Activated CD8-positive, alpha-beta memory T cell treated with anti-CD3 and anti-CD28 coated beads for 24 hours (primary cell): ENCODE results near the gene RTN4R.
"Not testable (repeated sequence)": the region's sequence is repeated elsewhere in the genome, so short reads cannot be mapped to it uniquely, and the experiment has no call there.

Source experiments
- DNase-seq: peaks from one replicate; pipeline ENCODE4 v3.0.0-alpha.2; 2020

The RTN4R gene

GRCh38 chr22:20268279-20269012 lies at the start of gene RTN4R:
RTN4R (minus strand) TSS chr22:20268318; CDS start chr22:20268092, 226 bp downstream.
- peak; percentile 83 for DNase-seq

- peak; percentile 58 for DNase-seq
These were observed 49.4 kb upstream of the RTN4R start for GRCh38 chr22:20317402-20318042.

GRCh38 chr22:20316844-20317401 lies 48.8 kb upstream of the RTN4R start:
- peak; percentile 44 for DNase-seq

- DNase-seq: peak; percentile 49
These were observed 48.2 kb upstream of the RTN4R start for GRCh38 chr22:20316217-20316843.

- peak; percentile 51 for DNase-seq
These were observed 47.5 kb upstream of the RTN4R start for GRCh38 chr22:20315337-20316216.

GRCh38 chr22:20314741-20315336 lies 46.7 kb upstream of the RTN4R start:
- DNase-seq: peak; percentile 46

GRCh38 chr22:20314206-20314605 lies 46.1 kb upstream of the RTN4R start:
- DNase-seq: peak; percentile 44

- DNase-seq: peak; percentile 51
These were observed 45.4 kb upstream of the RTN4R start for GRCh38 chr22:20313306-20314077.

GRCh38 chr22:20312396-20313191 lies 44.5 kb upstream of the RTN4R start:
- DNase-seq: peak; percentile 41

GRCh38 chr22:20311249-20312062 lies 43.3 kb upstream of the RTN4R start:
- DNase-seq: peak; percentile 48

- not testable (repeated sequence) for DNase-seq
These were observed 42.7 kb upstream of the RTN4R start for GRCh38 chr22:20310773-20311172.

- DNase-seq: not testable (repeated sequence)
These were observed 42.1 kb upstream of the RTN4R start for GRCh38 chr22:20310180-20310579.

- not testable (repeated sequence) for DNase-seq
These were observed 40.9 kb upstream of the RTN4R start for GRCh38 chr22:20308806-20309650.

- DNase-seq: not testable (repeated sequence)
These were observed 39.6 kb upstream of the RTN4R start for GRCh38 chr22:20307448-20308447.

- not testable (repeated sequence) for DNase-seq
These were observed 38.7 kb upstream of the RTN4R start for GRCh38 chr22:20306646-20307447.
